ENCODE results near the gene ALKAL2.

Gene ALKAL2

DNA sequence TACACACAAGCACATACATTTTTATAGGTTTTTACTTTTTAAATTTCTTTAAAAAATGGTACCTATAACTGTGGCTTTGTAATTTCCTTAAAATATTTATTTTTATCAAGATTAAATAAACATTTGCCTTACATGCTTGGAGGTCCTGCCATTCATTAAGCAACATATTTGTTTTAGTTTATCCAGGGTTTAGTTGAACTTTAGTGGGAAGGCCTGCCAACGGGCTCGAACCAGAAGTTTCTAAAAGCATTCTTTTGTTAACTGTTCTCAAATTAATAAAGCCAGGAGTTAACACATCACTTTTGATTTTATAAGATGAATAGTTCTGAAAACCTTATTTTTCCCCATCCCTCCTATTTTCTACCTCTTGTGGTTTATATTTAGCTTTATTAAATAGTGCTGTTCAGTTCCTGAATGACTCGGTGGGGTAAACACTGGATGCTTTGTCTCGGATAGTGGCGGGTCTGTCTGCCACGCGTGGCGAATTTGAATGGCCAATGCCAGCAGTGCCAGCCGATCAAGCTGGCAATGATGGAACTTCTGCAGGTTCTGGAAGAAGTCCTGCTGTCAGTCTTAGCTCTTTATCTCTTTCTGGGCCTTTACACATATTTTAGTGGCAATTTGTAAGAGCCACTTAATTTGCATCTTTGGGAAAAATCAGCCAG, 56.2 kb downstream of the ALKAL2 start:
- Histone ChIP-seq H3K9me2 (replicated peaks; ENCODE audit: insufficient read depth, low read length) (no peaks in the 10 kb centered on the region), H3K79me2 (ENCODE audit: insufficient read depth, low read length) (no peaks in the 10 kb centered on the region), H2AFZ (ENCODE audit: low read depth, low read length, severe bottlenecking) (no peak overlapping the region), H3F3A (ENCODE audit: insufficient read depth) (no peaks in the 10 kb centered on the region), H4K20me1 (ENCODE audit: low read depth, low read length) (no peaks in the 10 kb centered on the region), H3K9me3 (ENCODE audit: insufficient read depth, low read length) (no peaks in the 10 kb centered on the region), H3K27me3 (ENCODE audit: low read length) (no peaks in the 10 kb centered on the region), H3K4me3 (ENCODE audit: insufficient read depth, low read length, poor library complexity, severe bottlenecking) (no peak overlapping the region), H3K36me3 (ENCODE audit: low read length) (no peaks in the 10 kb centered on the region), H3K9ac (ENCODE audit: low read length) (no peak overlapping the region), H3K4me2 (ENCODE audit: low read depth, low read length, poor library complexity, severe bottlenecking) (no peak overlapping the region), H3K27ac (ENCODE audit: low read depth, low read length) (no peak overlapping the region)
- TF ChIP-seq, protein P1, sequence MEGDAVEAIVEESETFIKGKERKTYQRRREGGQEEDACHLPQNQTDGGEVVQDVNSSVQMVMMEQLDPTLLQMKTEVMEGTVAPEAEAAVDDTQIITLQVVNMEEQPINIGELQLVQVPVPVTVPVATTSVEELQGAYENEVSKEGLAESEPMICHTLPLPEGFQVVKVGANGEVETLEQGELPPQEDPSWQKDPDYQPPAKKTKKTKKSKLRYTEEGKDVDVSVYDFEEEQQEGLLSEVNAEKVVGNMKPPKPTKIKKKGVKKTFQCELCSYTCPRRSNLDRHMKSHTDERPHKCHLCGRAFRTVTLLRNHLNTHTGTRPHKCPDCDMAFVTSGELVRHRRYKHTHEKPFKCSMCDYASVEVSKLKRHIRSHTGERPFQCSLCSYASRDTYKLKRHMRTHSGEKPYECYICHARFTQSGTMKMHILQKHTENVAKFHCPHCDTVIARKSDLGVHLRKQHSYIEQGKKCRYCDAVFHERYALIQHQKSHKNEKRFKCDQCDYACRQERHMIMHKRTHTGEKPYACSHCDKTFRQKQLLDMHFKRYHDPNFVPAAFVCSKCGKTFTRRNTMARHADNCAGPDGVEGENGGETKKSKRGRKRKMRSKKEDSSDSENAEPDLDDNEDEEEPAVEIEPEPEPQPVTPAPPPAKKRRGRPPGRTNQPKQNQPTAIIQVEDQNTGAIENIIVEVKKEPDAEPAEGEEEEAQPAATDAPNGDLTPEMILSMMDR (IDR thresholded peaks at IDR 0.05; ENCODE audit: insufficient read depth, low read length, poor library complexity, severe bottlenecking): no peak
- no peak for TF ChIP-seq EZH2phosphoT487 (conservative IDR thresholded peaks at IDR 0.05; ENCODE audit: low read length)

Data from SU-DHL-6 (cell line).